Right lobe of liver (tissue), 6 donors: ENCODE results near the gene SAP30. TPM values are rescaled to one million over a fixed set of nuclear protein-coding genes. Genes with fewer than 3 reads are reported as not detected.

Experiments
- ATAC-seq, 4 donors: fragments of 200-7000 bp; cut with Tn5 transposase; one replicate each; pipeline ENCODE4 v1.9.1; 2020; ENCODE audit warnings: mild to moderate bottlenecking in 4 of 4, moderate library complexity in 4 of 4
- DNase-seq, 3 donors: peaks; one replicate each; pipeline ENCODE4 v3.0.0-alpha.2; 2020
- H3K27ac ChIP-seq, 3 donors: fragments of 200-600 bp; one replicate each; pipeline ENCODE4 v1.8.0; 2022
- H3K27me3 ChIP-seq, 2 donors: fragments of 200-600 bp; one replicate each; pipeline ENCODE4 v1.8.0; 2022
- H3K36me3 ChIP-seq, 4 donors: fragments of 200-600 bp; sonication (generic) in 1 of 4; one replicate each; pipeline versions ENCODE4 v1.5.1 to v1.8.0; 2017 to 2022; ENCODE audit warnings: control low read depth in 1 of 4
- H3K4me1 ChIP-seq, 4 donors: fragments of 200-600 bp; sonication (generic) in 1 of 4; one replicate each; pipeline versions ENCODE4 v1.5.1 to v1.8.0; 2017 to 2022; ENCODE audit warnings: control low read depth in 1 of 4
- H3K4me3 ChIP-seq, 3 donors: fragments of 200-600 bp; one replicate each; pipeline ENCODE4 v1.8.0; 2022
- H3K9me3 ChIP-seq, 4 donors: fragments of 200-600 bp; sonication (generic) in 1 of 4; one replicate each; pipeline versions ENCODE4 v1.5.1 to v1.8.0; 2017 to 2022; ENCODE audit warnings: control low read depth in 1 of 4
- POLR2A ChIP-seq: fragments of 450-650 bp; IDR thresholded peaks from one replicate; pipeline ENCODE4 v1.6.1; 2017; ENCODE audit warnings: antibody characterized with exemption, mild to moderate bottlenecking
- WGBS: methylation state at CpG from one replicate; pipeline ENCODE4 v1.1.6; 2018; ENCODE audit warnings: low coverage, low lambda C conversion rate; ENCODE audit not compliant: insufficient coverage; ENCODE audit errors: missing lambda C conversion rate; 5-methylcytosine and 5-hydroxymethylcytosine counted together
- intact Hi-C, 2 donors: fragments of 100-400 bp; cut with DNase I; formaldehyde crosslinking; loops; one replicate each; pipeline versions ENCODE4 v1.11.2 to v1.14.1; 2022
- total RNA-seq, 6 experiments: library from RNA; depleted of rRNA in 2 of 6; stranded (reverse); fragments of >200 nt in 2 of 6; fragmentation: NEBNext Ultra II Directional in 3 of 6; extraction: Animal tissue kit (Norgen Biotek cat#: 25700) in 3 of 6; gene quantifications; one replicate each; pipeline versions ENCODE4 v1.1.0 to v1.2.4, GENCODE V29; 2016 to 2023
- TF ChIP-seq, protein P1 (sequence below), 4 donors: fragments of 200-600 bp in 3 of 4; fragments of 450-650 bp in 1 of 4; IDR thresholded peaks; one replicate each; pipeline versions ENCODE4 v1.5.1 to v1.8.0; 2016 to 2022; ENCODE audit warnings: antibody characterized with exemption in 4 of 4, mild to moderate bottlenecking in 2 of 4
- donor health status: DM: no; HTN: yes; CAD: no.
- donor health status: DM: no; HTN: no; CAD: no.
- donor health status: DM: no; HTN: no; CAD: no.
- donor health status: DM: no; HTN: yes; CAD: no.
- donor health status: DM: no; HTN: yes; CAD: no.

SAP30 gene
- total RNA-seq, 6 experiments from 2014 or later: 3.5 to 12.8 (median 7.7) TPM

DNA sequence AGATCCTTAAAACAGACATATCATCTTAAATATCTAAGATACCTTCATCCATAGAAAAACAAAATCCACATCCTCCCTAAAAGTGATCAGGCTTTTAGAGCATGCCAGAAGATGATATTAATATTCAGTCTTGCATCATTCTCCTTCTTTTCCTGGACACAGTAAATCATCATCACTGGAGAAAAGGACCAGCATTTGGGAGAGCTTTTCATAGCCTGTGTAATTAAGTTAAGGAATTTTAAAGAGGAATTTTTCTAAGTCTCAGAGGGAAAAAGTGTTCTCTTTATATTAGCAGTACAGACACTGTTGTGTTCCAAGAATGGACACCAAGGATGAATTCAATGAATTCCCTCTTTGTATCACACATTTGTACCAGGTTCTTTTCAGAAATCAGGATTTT, 27.5 kb downstream of the SAP30 start:
- no peak for DNase-seq
- no peak for TF ChIP-seq POLR2A
- TF ChIP-seq, protein P1, sequence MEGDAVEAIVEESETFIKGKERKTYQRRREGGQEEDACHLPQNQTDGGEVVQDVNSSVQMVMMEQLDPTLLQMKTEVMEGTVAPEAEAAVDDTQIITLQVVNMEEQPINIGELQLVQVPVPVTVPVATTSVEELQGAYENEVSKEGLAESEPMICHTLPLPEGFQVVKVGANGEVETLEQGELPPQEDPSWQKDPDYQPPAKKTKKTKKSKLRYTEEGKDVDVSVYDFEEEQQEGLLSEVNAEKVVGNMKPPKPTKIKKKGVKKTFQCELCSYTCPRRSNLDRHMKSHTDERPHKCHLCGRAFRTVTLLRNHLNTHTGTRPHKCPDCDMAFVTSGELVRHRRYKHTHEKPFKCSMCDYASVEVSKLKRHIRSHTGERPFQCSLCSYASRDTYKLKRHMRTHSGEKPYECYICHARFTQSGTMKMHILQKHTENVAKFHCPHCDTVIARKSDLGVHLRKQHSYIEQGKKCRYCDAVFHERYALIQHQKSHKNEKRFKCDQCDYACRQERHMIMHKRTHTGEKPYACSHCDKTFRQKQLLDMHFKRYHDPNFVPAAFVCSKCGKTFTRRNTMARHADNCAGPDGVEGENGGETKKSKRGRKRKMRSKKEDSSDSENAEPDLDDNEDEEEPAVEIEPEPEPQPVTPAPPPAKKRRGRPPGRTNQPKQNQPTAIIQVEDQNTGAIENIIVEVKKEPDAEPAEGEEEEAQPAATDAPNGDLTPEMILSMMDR (IDR thresholded peaks at IDR 0.05): no peak
- intact Hi-C loops: no loop called here
- H3K36me3 ChIP-seq: no peaks in the 10 kb centered on the region
- H3K4me3 ChIP-seq: no peak overlapping the region
- no peaks in the 10 kb centered on the region for H3K27me3 ChIP-seq
- no peaks in the 10 kb centered on the region for H3K4me1 ChIP-seq
- no peaks in the 10 kb centered on the region for H3K9me3 ChIP-seq
- no peak overlapping the region for H3K27ac ChIP-seq
- ATAC-seq: no peak

DNA sequence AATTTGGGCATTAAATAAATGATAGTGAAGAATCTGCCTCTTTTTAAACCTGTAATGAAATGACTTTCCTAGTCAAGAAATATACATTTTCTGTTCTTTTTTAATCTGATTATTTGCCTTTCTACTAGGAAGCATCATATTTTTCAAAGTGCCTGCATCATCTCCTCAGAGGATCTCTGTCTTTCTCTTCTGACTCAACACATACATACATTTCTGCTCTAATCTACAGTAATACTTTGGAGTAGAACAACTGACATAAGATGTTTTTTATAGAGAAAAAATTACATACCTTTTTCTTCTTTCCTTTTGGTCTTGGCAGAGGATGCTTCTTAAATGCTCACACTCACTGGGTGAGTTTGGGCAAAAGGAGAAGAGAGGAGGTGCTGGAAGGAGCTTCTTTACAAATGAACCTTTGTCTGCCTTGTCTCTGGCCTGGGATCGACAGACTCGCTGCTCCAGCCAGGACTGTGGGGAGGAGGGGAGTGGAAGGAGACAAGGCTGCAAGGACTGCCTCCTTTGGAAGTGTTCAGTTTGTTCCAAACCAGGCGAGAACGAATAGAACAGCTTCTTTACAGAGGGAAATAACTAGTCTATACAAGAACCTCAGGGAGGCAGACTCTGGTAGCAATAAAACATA, 28.1 kb downstream of the SAP30 start, which contains the start of gene SCRG1:
Gene SCRG1, minus strand, starts transcription at position 338 of the 637 bp plus-strand sequence. CDS start 7,702 bp downstream, outside the sequence.
- Histone ChIP-seq H3K9me3 (no peaks in the 10 kb centered on the region), H3K36me3 (no peaks in the 10 kb centered on the region), H3K27me3 (no peaks in the 10 kb centered on the region), H3K4me3 (no peak within 1 kb of the TSS), H3K4me1 (no peaks in the 10 kb centered on the region), H3K27ac (no peak within 1 kb of the TSS)
- ATAC-seq: no peak
- WGBS: 54% methylated on average over 4 of the region's 4 CpGs
- no peak for TF ChIP-seq POLR2A
- TF ChIP-seq, protein P1 (IDR thresholded peaks at IDR 0.05): no peak
- DNase-seq: no peak
- intact Hi-C loops: no loop called here

DNA sequence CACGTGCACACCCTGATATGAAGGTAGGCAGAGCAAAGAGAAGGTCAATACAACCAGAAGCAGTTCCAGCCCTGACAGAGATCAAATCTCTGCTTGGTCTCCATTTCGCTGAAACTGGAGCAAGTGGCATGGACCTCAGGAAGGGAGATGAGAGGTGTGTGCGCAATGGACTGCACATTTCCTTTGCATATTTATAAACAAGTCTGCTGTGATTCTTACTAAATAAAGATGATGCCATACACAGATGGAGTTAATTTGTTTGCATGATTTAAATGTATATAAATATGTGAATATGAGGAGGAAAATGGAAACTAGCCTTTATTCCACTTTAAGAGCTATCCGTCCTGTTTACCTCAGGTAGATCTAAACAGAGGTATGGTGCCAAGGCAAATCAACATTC, 30.3 kb downstream of the SAP30 start:
- TF ChIP-seq, protein P1 (IDR thresholded peaks at IDR 0.05): no peak
- no peak for TF ChIP-seq POLR2A
- H3K4me3 ChIP-seq: no peak overlapping the region
- H3K27me3 ChIP-seq: no peaks in the 10 kb centered on the region
- WGBS: 89% methylated on average over 4 of the region's 4 CpGs
- intact Hi-C loops: no loop called here
- ATAC-seq: no peak
- H3K4me1 ChIP-seq: no peaks in the 10 kb centered on the region
- H3K36me3 ChIP-seq: no peaks in the 10 kb centered on the region
- H3K27ac ChIP-seq: no peak overlapping the region
- H3K9me3 ChIP-seq: no peaks in the 10 kb centered on the region
- DNase-seq: no peak

DNA sequence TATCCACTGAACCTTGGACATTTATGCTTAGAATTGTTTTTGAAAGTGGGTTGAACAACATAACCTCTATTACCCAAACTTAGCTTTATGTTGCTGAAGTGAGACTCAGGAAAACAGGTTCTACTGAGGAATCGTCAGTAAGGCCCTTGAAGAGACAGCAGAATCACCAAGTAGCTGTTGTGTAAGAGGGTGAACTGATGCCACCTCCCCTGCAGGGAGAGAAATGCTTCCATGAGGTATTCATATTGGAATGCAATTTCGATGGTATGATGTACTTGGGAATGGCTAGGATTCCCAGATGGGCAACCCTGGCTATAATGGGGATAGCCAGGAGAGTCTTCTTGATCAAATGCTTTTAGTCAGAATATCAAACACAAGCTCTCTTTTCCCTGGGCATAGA, 32.3 kb downstream of the SAP30 start:
- Histone ChIP-seq H3K27me3 (no peaks in the 10 kb centered on the region), H3K36me3 (no peaks in the 10 kb centered on the region), H3K4me1 (no peaks in the 10 kb centered on the region), H3K27ac (no peak overlapping the region), H3K9me3 (no peaks in the 10 kb centered on the region), H3K4me3 (no peak overlapping the region)
- TF ChIP-seq POLR2A: no peak
- TF ChIP-seq, protein P1 (IDR thresholded peaks at IDR 0.05): no peak
- WGBS: 80% methylated on average over 1 of the region's 2 CpGs
- intact Hi-C loops: no loop called here
- no peak for ATAC-seq
- no peak for DNase-seq
